A549 (cell line): ENCODE results near the gene GBF1. TPM values are rescaled to one million over a fixed set of nuclear protein-coding genes. Genes with fewer than 3 reads are reported as not detected.

Experiments
- ATAC-seq, 2 experiments: fragments of 200-7000 bp in 1 of 2; fragments of >200 bp in 1 of 2; cut with Nextera tagmentation in 1 of 2; cut with Tn5 transposase in 1 of 2; 3 replicates each; pipeline versions ENCODE4 v1.8.0 to v1.9.1; 2018 to 2020; ENCODE audit warnings: mild to moderate bottlenecking in 1 of 2, moderate library complexity in 1 of 2
- CTCF ChIA-PET: fragments of 300-600 bp; sonication (Branson Sonifier 250); formaldehyde crosslinking; extraction: SDS; loops from one replicate; lab custom pipeline; 2021; ENCODE audit warnings: antibody characterized with exemption, inconsistent platforms; lab: Yijun Ruan, JAX
- POLR2A ChIA-PET: fragments of 350-600 bp; formaldehyde crosslinking; extraction: SDS; loops from one replicate; lab custom pipeline; 2021; ENCODE audit warnings: antibody characterized with exemption, inconsistent platforms; lab: Yijun Ruan, JAX
- DNase-seq, 2 experiments: peaks; one replicate each; pipeline versions ENCODE4 v3.0.0 to v3.0.0-alpha.2; 2011 to 2016; ENCODE audit warnings: low read depth in 1 of 2, low spot score in 1 of 2
- FAIRE-seq: peaks from 2 replicates; lab custom pipeline; 2011; peaks lifted over from hg19 to GRCh38; lab: Jason Lieb, UNC
- H3K27ac ChIP-seq, 2 experiments: fragments of >200 bp; sonication (Bioruptor Twin); formaldehyde crosslinking; 3 replicates each; pipeline ENCODE4 v1.5.1; 2016 to 2017
- H3K4me1 ChIP-seq: fragments of >200 bp; sonication (Bioruptor Twin); formaldehyde crosslinking; 3 replicates; pipeline ENCODE4 v1.6.1; 2016
- H3K4me2 ChIP-seq: fragments of >200 bp; sonication (Bioruptor Twin); formaldehyde crosslinking; 3 replicates; pipeline ENCODE4 v1.6.1; 2016
- H3K4me3 ChIP-seq: fragments of >200 bp; sonication (Bioruptor Twin); formaldehyde crosslinking; 3 replicates; pipeline ENCODE4 v1.5.1; 2016
- H3K9me3 ChIP-seq: fragments of >200 bp; sonication (Bioruptor Twin); formaldehyde crosslinking; 3 replicates; pipeline ENCODE4 v1.6.1; 2016
- BHLHE40 ChIP-seq: IDR thresholded peaks from 2 replicates; pipeline ENCODE4 v1.6.1; 2012; ENCODE audit warnings: low read depth, low read length, inconsistent platforms
- CBX2 ChIP-seq: fragments of 200-600 bp; sonication (generic); IDR thresholded peaks from 2 replicates; pipeline ENCODE4 v1.6.1; 2016; ENCODE audit warnings: low read depth, mild to moderate bottlenecking, borderline replicate concordance
- CBX8 ChIP-seq: fragments of 200-600 bp; sonication (generic); IDR thresholded peaks from 2 replicates; pipeline ENCODE4 v1.6.1; 2016
- CEBPB ChIP-seq, 2 experiments: fragments of >200 bp in 1 of 2; sonication (Bioruptor Twin) in 1 of 2; formaldehyde crosslinking in 1 of 2; IDR thresholded peaks; 2 replicates each; pipeline ENCODE4 v1.6.1; 2012 to 2016
- CHD2 ChIP-seq: fragments of 150-350 bp; IDR thresholded peaks from 2 replicates; pipeline ENCODE4 v1.6.1; 2014; ENCODE audit warnings: low read length; ENCODE audit not compliant: partially characterized antibody
- CHD4 ChIP-seq: fragments of 200-600 bp; sonication (generic); IDR thresholded peaks from 2 replicates; pipeline ENCODE4 v1.6.1; 2016; ENCODE audit warnings: antibody characterized with exemption, mild to moderate bottlenecking, borderline replicate concordance
- EHF ChIP-seq: fragments of 250-450 bp; sonication (Bioruptor Pico); IDR thresholded peaks from 2 replicates; pipeline ENCODE4 v1.5.0; 2020; ENCODE audit warnings: mild to moderate bottlenecking
- FOSL2 ChIP-seq, 2 experiments: fragments of 450-650 bp in 1 of 2; fragments of >200 bp in 1 of 2; sonication (Bioruptor Twin) in 1 of 2; formaldehyde crosslinking; IDR thresholded peaks; 2 replicates each; pipeline versions ENCODE4 v1.5.0 to v1.6.1; 2016 to 2020; ENCODE audit warnings: mild to moderate bottlenecking in 1 of 2, moderate library complexity in 1 of 2
- HDAC2 ChIP-seq: fragments of 200-600 bp; sonication (generic); IDR thresholded peaks from 2 replicates; pipeline ENCODE4 v1.6.1; 2016
- JUN ChIP-seq, 2 experiments: fragments of >200 bp; sonication (Bioruptor Twin); formaldehyde crosslinking; IDR thresholded peaks; 2 replicates in 1 of 2; 3 replicates in 1 of 2; pipeline ENCODE4 v1.6.1; 2016 to 2017
- JUNB ChIP-seq: fragments of >200 bp; sonication (Bioruptor Twin); formaldehyde crosslinking; IDR thresholded peaks from 2 replicates; pipeline ENCODE4 v1.6.1; 2016
- KDM5A ChIP-seq: fragments of 200-600 bp; sonication (generic); IDR thresholded peaks from 2 replicates; pipeline ENCODE4 v1.6.1; 2016; ENCODE audit warnings: antibody characterized with exemption, mild to moderate bottlenecking
- MAFK ChIP-seq: fragments of 450-650 bp; IDR thresholded peaks from 2 replicates; pipeline ENCODE4 v1.6.1; 2014; ENCODE audit not compliant: partially characterized antibody
- MAZ ChIP-seq: fragments of 150-350 bp; IDR thresholded peaks from 2 replicates; pipeline ENCODE4 v1.6.1; 2014; ENCODE audit warnings: antibody characterized with exemption, low read depth, low read length, borderline replicate concordance
- MYC ChIP-seq: IDR thresholded peaks from 2 replicates; pipeline ENCODE4 v1.6.1; 2012; ENCODE audit warnings: mild to moderate bottlenecking, inconsistent platforms, low read length, improper control_type of control experiment, borderline replicate concordance
- NFE2L2 ChIP-seq: fragments of 150-350 bp; conservative IDR thresholded peaks from 2 replicates; pipeline ENCODE4 v1.6.1; 2014; ENCODE audit warnings: low read length
- NR3C1 ChIP-seq: fragments of >200 bp; sonication (Bioruptor Twin); formaldehyde crosslinking; IDR thresholded peaks from 3 replicates; pipeline ENCODE4 v1.6.1; 2017
- POLR2A ChIP-seq: IDR thresholded peaks from 2 replicates; pipeline ENCODE4 v1.6.1; 2012; ENCODE audit warnings: mild to moderate bottlenecking, low read length
- RAD21 ChIP-seq, 2 experiments: fragments of >200 bp in 1 of 2; sonication (Bioruptor Twin) in 1 of 2; formaldehyde crosslinking in 1 of 2; IDR thresholded peaks in 1 of 2; conservative IDR thresholded peaks in 1 of 2; 2 replicates in 1 of 2; 3 replicates in 1 of 2; pipeline ENCODE4 v1.6.1; 2012 to 2018; ENCODE audit warnings: inconsistent platforms in 1 of 2
- RARB ChIP-seq: fragments of 250-450 bp; sonication (Bioruptor Pico); IDR thresholded peaks from 2 replicates; pipeline ENCODE4 v1.8.0; 2021; ENCODE audit warnings: mild to moderate bottlenecking, moderate library complexity
- SREBF2 ChIP-seq: fragments of 450-650 bp; IDR thresholded peaks from 2 replicates; pipeline ENCODE4 v1.6.1; 2014; ENCODE audit warnings: mild to moderate bottlenecking, moderate library complexity
- TFCP2L1 ChIP-seq: fragments of 250-450 bp; sonication (Bioruptor Pico); IDR thresholded peaks from 2 replicates; pipeline ENCODE4 v1.5.0; 2021; ENCODE audit warnings: mild to moderate bottlenecking
- TP53 ChIP-seq: fragments of 250-450 bp; sonication (Bioruptor Pico); IDR thresholded peaks from 2 replicates; pipeline ENCODE4 v1.5.0; 2021; ENCODE audit warnings: mild to moderate bottlenecking, moderate library complexity
- ZC3H11A ChIP-seq: fragments of 450-650 bp; IDR thresholded peaks from 2 replicates; pipeline ENCODE4 v1.6.1; 2014; ENCODE audit warnings: antibody characterized with exemption, mild to moderate bottlenecking
- ZFP36 ChIP-seq: fragments of 450-650 bp; IDR thresholded peaks from 2 replicates; pipeline ENCODE4 v1.6.1; 2014; ENCODE audit warnings: borderline replicate concordance; ENCODE audit not compliant: partially characterized antibody
- WGBS: methylation state at CpG from one replicate; pipeline ENCODE4 v1.1.6; 2017; ENCODE audit errors: missing lambda C conversion rate; 5-methylcytosine and 5-hydroxymethylcytosine counted together
- polyA plus RNA-seq, 4 experiments: library from polyadenylated mRNA; depleted of rRNA in 3 of 4; stranded (reverse); fragments of >200 nt; fragmentation: RNase III in 1 of 4; extraction: RNeasy Plus Mini Kit Qiagen cat#74134 plus additional on column Dnase treatment in 1 of 4; gene quantifications; 2 replicates in 3 of 4; 3 replicates in 1 of 4; pipeline ENCODE4 v1.2.3, GENCODE V29; 2011 to 2017
- TF ChIP-seq, protein P1 (sequence below): fragments of >200 bp; sonication (Bioruptor Twin); formaldehyde crosslinking; IDR thresholded peaks from 3 replicates; pipeline ENCODE4 v1.5.1; 2016
- TF ChIP-seq, protein P2 (sequence below): fragments of 200-600 bp; sonication (generic); IDR thresholded peaks from 2 replicates; pipeline ENCODE4 v1.6.1; 2016; ENCODE audit warnings: antibody characterized with exemption, mild to moderate bottlenecking, moderate library complexity

Gene GBF1
- polyA plus RNA-seq, 2 of the 4 experiments (the other 2 are of a cell fraction) = 20.4 to 21.3 TPM

DNA sequence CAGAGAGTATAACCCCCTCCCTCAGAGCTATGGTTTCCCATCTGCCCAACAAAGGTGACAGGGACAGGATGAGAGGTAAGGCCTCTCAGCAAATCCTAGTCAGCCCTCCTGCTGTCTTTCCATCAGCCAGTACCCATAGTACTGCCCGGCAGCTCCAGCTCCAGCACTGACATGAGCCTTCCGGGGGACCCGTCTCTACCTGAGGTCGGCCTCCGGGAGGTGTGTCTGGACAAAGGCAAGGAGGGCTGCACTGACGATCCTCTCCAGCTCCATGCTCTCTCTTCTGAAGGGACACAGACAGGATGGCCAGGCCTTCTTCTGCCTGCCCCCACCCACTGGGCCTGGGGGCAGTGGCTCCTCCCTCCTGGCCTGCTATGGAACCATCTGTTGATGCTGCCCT is 179.6 kb downstream of the GBF1 start:
- TF ChIP-seq CBX2 (no peak), FOSL2 (IDR thresholded peaks at IDR 0.05) (no peak), FOSL2 (CRISPR knock-in tag; IDR thresholded peaks at IDR 0.05) (no peak), HDAC2 (no peak), MAZ (no peak), MAFK (no peak), CBX8 (no peak), KDM5A (no peak), EHF (no peak), BHLHE40 (no peak), MYC (no peak)
- DNase-seq (no peak), ATAC-seq (no peak), FAIRE-seq (no peak)
- no peak overlapping the region for H3K4me3 ChIP-seq
- whole genome bisulfite sequencing = 89% methylated on average over 6 of the region's 6 CpGs
- H3K4me1 ChIP-seq = peaks cover 16% of the 10 kb centered on the region
- H3K27ac ChIP-seq = no peak overlapping the region
- ChIA-PET CTCF (interaction anchor here (2.2 to 17.4 kb wide), 7 partner anchors 10 to 256 kb away, joined by 10 to 337 read pairs (median 54); partner anchors contain the start of genes CUEDC2 and NFKB2), POLR2A (no interaction called here)
- no peaks in the 10 kb centered on the region for H3K9me3 ChIP-seq
- no peak overlapping the region for H3K4me2 ChIP-seq

DNA sequence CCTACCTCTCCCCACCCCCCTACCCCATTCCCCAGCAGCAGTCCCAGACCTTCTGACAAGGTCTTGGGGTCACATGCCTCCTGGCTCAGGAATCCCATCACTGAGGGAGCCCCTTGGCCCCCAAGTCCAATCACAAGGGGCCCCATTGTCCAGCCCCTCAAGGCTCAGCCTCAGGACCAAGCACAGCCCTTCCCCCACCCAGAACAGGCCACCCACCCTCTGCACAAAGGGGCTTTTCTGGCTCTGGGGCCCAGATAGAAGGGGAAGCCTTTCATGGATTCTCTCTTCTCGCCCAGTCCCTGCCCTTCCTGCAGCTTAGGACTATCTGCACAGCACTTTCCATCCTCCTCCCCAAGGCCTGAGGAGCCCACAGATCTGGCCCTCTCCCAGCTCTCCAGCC is 180.1 kb downstream of the GBF1 start:
- peaks cover 12% of the 10 kb centered on the region for H3K4me1 ChIP-seq
- H3K4me3 ChIP-seq = no peak overlapping the region
- ATAC-seq = no peak
- no peak for FAIRE-seq
- WGBS = 91% methylated on average over 1 of the region's 1 CpG
- ChIA-PET POLR2A (interaction anchor here (0.7 kb wide), 1 partner anchor 20 kb away, joined by 3 read pairs; no protein-coding TSS in a partner anchor), CTCF (interaction anchor here (0.9 to 17.4 kb wide), 7 partner anchors 9 to 194 kb away, joined by 3 to 337 read pairs (median 54); partner anchors contain the start of genes CUEDC2, NFKB2 and SUFU)
- no peak overlapping the region for H3K27ac ChIP-seq
- no peak for DNase-seq
- no peaks in the 10 kb centered on the region for H3K9me3 ChIP-seq
- TF ChIP-seq JUNB = no peak
- TF ChIP-seq NR3C1 = no peak
- no peak for TF ChIP-seq CHD4
- no peak for TF ChIP-seq POLR2A
- TF ChIP-seq RAD21 (conservative IDR thresholded peaks at IDR 0.05 in 1 of 2, IDR thresholded peaks at IDR 0.05 in 1 of 2) = no peak
- no peak for TF ChIP-seq KDM5A
- no peak for TF ChIP-seq ZC3H11A
- no peak for TF ChIP-seq SREBF2
- no peak for TF ChIP-seq NFE2L2
- TF ChIP-seq, protein P1, sequence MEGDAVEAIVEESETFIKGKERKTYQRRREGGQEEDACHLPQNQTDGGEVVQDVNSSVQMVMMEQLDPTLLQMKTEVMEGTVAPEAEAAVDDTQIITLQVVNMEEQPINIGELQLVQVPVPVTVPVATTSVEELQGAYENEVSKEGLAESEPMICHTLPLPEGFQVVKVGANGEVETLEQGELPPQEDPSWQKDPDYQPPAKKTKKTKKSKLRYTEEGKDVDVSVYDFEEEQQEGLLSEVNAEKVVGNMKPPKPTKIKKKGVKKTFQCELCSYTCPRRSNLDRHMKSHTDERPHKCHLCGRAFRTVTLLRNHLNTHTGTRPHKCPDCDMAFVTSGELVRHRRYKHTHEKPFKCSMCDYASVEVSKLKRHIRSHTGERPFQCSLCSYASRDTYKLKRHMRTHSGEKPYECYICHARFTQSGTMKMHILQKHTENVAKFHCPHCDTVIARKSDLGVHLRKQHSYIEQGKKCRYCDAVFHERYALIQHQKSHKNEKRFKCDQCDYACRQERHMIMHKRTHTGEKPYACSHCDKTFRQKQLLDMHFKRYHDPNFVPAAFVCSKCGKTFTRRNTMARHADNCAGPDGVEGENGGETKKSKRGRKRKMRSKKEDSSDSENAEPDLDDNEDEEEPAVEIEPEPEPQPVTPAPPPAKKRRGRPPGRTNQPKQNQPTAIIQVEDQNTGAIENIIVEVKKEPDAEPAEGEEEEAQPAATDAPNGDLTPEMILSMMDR = no peak
- TF ChIP-seq ZFP36 = no peak
- no peak for TF ChIP-seq RARB (CRISPR knock-in tag)
- TF ChIP-seq EHF = no peak
- TF ChIP-seq CHD2 = no peak
- no peak for TF ChIP-seq TFCP2L1 (CRISPR knock-in tag)
- no peak for TF ChIP-seq JUN (IDR thresholded peaks at IDR 0.05)
- H3K4me2 ChIP-seq = no peak overlapping the region

DNA sequence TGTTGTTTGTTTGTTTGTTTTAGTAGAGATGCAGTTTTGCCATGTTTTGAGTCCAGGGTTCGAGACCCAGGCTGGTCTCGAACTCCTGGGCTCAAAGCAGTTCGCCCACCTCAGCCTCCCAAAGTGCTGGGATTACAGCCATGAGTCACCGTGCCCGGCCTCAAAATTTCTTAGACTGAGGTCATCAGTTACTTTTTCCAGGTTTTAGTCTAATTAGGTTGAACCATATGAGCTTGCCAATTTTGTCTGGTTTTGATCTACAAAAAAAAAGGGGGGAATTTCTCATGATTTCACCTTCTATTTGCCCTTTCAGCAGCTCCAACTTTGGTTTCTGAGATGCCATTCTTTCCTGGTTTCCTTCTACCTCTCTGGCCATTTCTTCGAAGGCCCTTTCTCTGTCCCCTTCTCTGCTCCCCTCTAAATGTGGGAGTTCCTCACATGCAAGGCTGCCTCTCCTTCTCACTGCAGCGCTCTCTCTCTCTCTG is 181.5 kb downstream of the GBF1 start:
- no peak for DNase-seq
- TF ChIP-seq, protein P2, sequence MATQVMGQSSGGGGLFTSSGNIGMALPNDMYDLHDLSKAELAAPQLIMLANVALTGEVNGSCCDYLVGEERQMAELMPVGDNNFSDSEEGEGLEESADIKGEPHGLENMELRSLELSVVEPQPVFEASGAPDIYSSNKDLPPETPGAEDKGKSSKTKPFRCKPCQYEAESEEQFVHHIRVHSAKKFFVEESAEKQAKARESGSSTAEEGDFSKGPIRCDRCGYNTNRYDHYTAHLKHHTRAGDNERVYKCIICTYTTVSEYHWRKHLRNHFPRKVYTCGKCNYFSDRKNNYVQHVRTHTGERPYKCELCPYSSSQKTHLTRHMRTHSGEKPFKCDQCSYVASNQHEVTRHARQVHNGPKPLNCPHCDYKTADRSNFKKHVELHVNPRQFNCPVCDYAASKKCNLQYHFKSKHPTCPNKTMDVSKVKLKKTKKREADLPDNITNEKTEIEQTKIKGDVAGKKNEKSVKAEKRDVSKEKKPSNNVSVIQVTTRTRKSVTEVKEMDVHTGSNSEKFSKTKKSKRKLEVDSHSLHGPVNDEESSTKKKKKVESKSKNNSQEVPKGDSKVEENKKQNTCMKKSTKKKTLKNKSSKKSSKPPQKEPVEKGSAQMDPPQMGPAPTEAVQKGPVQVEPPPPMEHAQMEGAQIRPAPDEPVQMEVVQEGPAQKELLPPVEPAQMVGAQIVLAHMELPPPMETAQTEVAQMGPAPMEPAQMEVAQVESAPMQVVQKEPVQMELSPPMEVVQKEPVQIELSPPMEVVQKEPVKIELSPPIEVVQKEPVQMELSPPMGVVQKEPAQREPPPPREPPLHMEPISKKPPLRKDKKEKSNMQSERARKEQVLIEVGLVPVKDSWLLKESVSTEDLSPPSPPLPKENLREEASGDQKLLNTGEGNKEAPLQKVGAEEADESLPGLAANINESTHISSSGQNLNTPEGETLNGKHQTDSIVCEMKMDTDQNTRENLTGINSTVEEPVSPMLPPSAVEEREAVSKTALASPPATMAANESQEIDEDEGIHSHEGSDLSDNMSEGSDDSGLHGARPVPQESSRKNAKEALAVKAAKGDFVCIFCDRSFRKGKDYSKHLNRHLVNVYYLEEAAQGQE = no peak
- TF ChIP-seq TP53 = no peak
- no peak for TF ChIP-seq CEBPB (IDR thresholded peaks at IDR 0.05)
- ChIA-PET POLR2A (no interaction called here), CTCF (interaction anchor here (0.6 to 17.4 kb wide), 6 partner anchors 27 to 317 kb away, joined by 3 to 337 read pairs (median 10); partner anchors contain the start of genes NFKB2 and WBP1L)
- Histone ChIP-seq H3K4me3 (no peak overlapping the region), H3K27ac (no peak overlapping the region), H3K4me1 (peaks cover 19% of the 10 kb centered on the region), H3K9me3 (no peaks in the 10 kb centered on the region), H3K4me2 (no peak overlapping the region)
- 79% methylated on average over 7 of the region's 7 CpGs for WGBS
- no peak for FAIRE-seq
- no peak for ATAC-seq
